Mucosa of stomach (tissue), 1 donor: ENCODE data around the gene S100A4.
"Not testable (repeated sequence)": the region's sequence is repeated elsewhere in the genome, so short reads cannot be mapped to it uniquely, and the experiment has no call there.

Experiments
- H3K27me3 ChIP-seq: one replicate; pipeline ENCODE4 v1.7.0; 2013; ENCODE audit warnings: mild to moderate bottlenecking, low read length; ENCODE audit not compliant: control insufficient read depth, insufficient read depth
- H3K36me3 ChIP-seq: one replicate; pipeline ENCODE4 v1.7.0; 2013; ENCODE audit warnings: low read length; ENCODE audit not compliant: control insufficient read depth, insufficient read depth
- H3K4me1 ChIP-seq: one replicate; pipeline ENCODE4 v1.7.0; 2013; ENCODE audit warnings: mild to moderate bottlenecking, low read length; ENCODE audit not compliant: control insufficient read depth, insufficient read depth
- H3K4me3 ChIP-seq: one replicate; pipeline ENCODE4 v1.7.0; 2013; ENCODE audit warnings: low read length
- H3K9ac ChIP-seq: one replicate; pipeline ENCODE4 v1.7.0; 2013; ENCODE audit warnings: mild to moderate bottlenecking, low read length, moderate library complexity
- H3K9me3 ChIP-seq: one replicate; pipeline ENCODE4 v1.7.0; 2013; ENCODE audit warnings: mild to moderate bottlenecking, low read length, moderate library complexity; ENCODE audit not compliant: control insufficient read depth
- donor health status: Pancreatic carcinoma.

S100A4 gene

DNA sequence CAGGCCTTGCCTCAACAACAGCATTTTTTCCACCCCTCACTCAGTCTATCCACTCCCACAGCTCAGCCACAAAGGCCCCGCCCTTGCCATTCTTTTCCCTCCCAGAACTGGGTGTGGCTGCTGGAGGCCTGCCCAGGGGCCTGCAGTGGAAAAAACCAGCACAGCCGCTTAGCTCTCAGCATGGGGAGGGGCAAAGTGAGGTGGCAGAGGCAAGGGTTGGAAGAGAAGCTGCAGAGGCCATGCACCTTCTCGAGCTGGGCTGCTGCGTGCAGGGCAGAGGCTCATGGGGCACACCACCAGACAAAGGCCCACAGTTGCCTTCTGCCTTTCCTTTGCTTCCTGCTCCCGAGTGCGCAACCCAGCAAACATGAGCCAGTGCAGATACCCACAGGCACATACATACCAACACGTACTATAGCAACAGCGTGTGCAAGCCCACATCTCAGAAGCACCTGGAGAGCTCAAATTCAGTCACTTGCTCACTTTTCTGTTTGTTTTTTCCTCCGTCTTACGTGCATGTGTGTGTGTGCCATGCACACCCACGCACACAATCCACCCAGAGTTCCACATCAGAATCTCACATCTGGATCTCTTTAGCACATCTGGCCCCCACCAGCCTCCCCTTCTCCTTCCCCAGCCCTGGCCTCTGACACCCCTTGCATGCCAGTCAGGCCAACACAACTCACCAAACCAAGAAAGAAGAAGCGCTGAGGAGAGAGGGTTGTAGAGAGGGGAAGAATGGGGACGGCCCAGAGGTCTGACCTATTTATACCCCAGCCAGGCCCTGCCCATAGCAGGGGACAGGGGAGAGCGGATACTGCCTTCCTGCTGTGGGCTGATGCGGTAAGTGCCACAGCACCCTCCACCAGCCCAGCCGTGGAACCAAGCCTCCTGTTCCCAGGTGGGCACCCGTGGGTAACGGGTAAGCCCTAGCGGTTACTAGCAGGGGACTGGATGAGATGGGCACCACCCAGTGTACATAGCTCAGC is at the start of gene S100A4:
S100A4 (minus strand) TSS at position 740 of the 989 bp plus-strand sequence. CDS start 1,012 bp downstream, outside the sequence.
- H3K9me3 ChIP-seq: no peaks in the 10 kb centered on the region
- peak within 1 kb of the TSS; percentile 25 for H3K4me3 ChIP-seq
- peaks cover 93% of the 10 kb centered on the region for H3K4me1 ChIP-seq
- no peaks in the 10 kb centered on the region for H3K36me3 ChIP-seq
- no peaks in the 10 kb centered on the region for H3K27me3 ChIP-seq
- peak within 1 kb of the TSS; percentile 60 for H3K9ac ChIP-seq

DNA sequence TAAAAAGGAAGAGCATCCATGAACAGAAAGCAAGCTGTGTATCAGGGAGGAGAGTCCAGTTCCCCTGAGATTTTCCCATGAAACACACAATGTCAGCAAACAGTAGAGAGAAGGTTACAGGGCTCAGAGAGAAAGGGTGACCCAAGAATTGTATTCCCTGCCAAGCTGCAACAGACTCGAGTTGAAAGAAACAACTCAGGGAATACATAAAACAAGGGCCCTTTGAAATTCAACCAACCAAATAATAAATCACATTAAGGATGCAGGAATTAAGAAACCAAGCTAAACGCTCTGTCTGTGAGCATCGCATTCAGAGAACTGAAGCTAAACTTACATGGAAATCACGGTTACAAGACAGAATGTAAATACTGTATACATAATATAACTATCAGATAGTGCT is 47.1 kb upstream of the S100A4 start:
- H3K4me1 ChIP-seq: no peaks in the 10 kb centered on the region
- H3K4me3 ChIP-seq: no peak overlapping the region
- no peaks in the 10 kb centered on the region for H3K9me3 ChIP-seq
- H3K27me3 ChIP-seq: no peaks in the 10 kb centered on the region
- H3K9ac ChIP-seq: no peak overlapping the region
- H3K36me3 ChIP-seq: no peaks in the 10 kb centered on the region

DNA sequence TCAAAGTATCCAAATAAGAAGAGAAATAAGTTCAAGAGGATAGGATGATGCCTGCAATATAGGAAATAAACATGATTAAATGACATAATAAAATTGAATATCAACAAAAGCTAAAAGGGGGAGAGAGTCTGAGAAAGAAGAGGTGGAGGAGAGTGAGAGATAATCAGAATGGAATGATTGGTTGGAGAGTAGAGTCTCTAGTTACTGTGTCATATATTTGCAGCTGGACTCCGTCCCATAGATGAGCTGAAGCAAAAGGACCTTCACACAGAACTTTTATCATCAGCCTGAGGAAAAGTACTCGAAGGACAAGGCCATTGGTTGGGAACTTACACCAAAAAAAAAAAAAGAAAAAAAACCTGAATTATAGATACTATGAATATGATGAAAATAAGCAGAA is 42.9 kb upstream of the S100A4 start:
- no peaks in the 10 kb centered on the region for H3K27me3 ChIP-seq
- no peak overlapping the region for H3K9ac ChIP-seq
- no peaks in the 10 kb centered on the region for H3K36me3 ChIP-seq
- H3K9me3 ChIP-seq: no peaks in the 10 kb centered on the region
- no peak overlapping the region for H3K4me3 ChIP-seq
- no peaks in the 10 kb centered on the region for H3K4me1 ChIP-seq

GRCh38 chr1:153588033-153588432 is 42.4 kb upstream of the S100A4 start:
- not testable (repeated sequence) for H3K36me3 ChIP-seq, H3K9ac ChIP-seq, H3K4me1 ChIP-seq, H3K9me3 ChIP-seq, H3K4me3 ChIP-seq, H3K27me3 ChIP-seq

DNA sequence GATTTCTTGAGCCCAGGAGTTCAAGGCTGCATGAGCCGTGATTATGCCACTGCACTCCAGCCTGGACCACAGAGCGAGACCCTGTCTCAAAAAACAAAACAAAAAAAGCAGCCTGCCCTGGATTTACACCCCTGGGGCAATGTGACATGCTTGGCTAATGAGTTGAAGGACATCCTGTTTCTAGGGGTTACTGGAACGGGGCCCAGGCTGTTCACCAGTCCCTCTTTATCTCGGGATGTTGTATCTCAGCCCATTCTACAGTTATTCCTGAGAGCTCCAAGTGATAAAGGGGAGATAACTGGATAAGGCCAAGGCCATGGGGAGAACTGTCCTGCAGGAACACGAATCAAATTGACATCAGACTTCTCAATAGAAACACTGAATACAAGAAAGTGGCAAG is 41.7 kb upstream of the S100A4 start:
- no peaks in the 10 kb centered on the region for H3K4me1 ChIP-seq
- H3K9me3 ChIP-seq: no peaks in the 10 kb centered on the region
- H3K27me3 ChIP-seq: no peaks in the 10 kb centered on the region
- H3K4me3 ChIP-seq: no peak overlapping the region
- no peak overlapping the region for H3K9ac ChIP-seq
- H3K36me3 ChIP-seq: no peaks in the 10 kb centered on the region

DNA sequence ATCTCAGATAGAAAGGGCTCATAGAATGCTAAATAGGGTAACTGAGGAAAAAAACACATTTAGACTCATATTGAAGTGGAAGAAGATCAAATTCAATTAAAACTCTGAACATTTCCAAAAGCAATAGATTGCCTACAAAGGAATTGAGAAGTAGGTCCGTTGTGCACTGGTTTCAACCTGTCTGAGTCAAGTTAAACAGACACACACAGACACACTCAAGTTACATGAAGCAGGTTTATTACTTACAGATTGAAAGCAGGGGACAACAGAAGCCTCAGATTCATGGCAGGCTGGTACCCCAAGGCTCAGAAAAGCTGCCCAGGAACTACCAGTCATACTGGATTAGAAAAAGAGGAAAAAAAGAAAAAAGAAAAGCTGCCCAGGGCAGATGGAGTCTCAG is 40.7 kb upstream of the S100A4 start:
- Histone ChIP-seq H3K4me1 (no peaks in the 10 kb centered on the region), H3K27me3 (no peaks in the 10 kb centered on the region), H3K36me3 (no peaks in the 10 kb centered on the region), H3K9me3 (no peaks in the 10 kb centered on the region), H3K4me3 (no peak overlapping the region), H3K9ac (no peak overlapping the region)

GRCh38 chr1:153585006-153585405 is 39.4 kb upstream of the S100A4 start:
- H3K9ac ChIP-seq: no peak overlapping the region
- no peaks in the 10 kb centered on the region for H3K9me3 ChIP-seq
- no peaks in the 10 kb centered on the region for H3K4me1 ChIP-seq
- H3K36me3 ChIP-seq: no peaks in the 10 kb centered on the region
- no peaks in the 10 kb centered on the region for H3K27me3 ChIP-seq
- no peak overlapping the region for H3K4me3 ChIP-seq

- H3K9me3 ChIP-seq: no peaks in the 10 kb centered on the region
- H3K27me3 ChIP-seq: no peaks in the 10 kb centered on the region
- H3K4me1 ChIP-seq: no peaks in the 10 kb centered on the region
- no peak overlapping the region for H3K4me3 ChIP-seq
- no peaks in the 10 kb centered on the region for H3K36me3 ChIP-seq
- no peak overlapping the region for H3K9ac ChIP-seq
These were observed 38.4 kb upstream of the S100A4 start for GRCh38 chr1:153583976-153584375.

DNA sequence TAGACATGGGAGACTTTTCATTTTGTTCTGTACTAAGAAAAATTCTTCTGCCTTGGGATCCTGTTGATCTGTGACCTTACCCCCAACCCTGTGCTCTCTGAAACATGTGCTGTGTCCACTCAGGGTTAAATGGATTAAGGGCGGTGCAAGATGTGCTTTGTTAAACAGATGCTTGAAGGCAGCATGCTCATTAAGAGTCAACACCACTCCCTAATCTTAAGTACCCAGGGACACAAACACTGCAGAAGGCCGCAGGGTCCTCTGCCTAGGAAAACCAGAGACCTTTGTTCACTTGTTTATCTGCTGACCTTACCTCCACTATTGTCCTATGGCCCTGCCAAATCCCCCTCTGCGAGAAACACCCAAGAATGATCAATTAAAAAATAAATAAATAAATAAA is 37.9 kb upstream of the S100A4 start:
- not testable (repeated sequence) for H3K36me3 ChIP-seq, H3K9me3 ChIP-seq, H3K27me3 ChIP-seq, H3K4me3 ChIP-seq, H3K9ac ChIP-seq, H3K4me1 ChIP-seq

DNA sequence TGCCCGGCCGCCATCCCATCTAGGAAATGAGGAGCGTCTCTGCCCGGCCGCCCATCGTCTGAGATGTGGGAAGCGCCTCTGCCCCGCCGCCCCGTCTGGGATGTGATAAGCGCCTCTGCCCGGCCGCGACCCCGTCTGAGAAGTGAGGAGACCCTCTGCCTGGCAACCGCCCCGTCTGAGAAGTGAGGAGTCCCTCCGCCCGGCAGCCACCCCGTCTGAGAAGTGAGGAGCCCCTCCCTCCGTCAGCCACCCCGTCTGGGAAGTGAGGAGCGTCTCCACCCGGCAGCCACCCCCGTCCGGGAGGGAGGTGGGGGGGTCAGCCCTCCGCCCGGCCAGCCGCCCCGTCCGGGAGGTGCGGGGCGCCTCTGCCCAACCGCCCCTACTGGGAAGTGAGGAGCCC is 37.2 kb upstream of the S100A4 start:
- not testable (repeated sequence) for H3K9me3 ChIP-seq, H3K36me3 ChIP-seq, H3K9ac ChIP-seq, H3K4me1 ChIP-seq, H3K4me3 ChIP-seq, H3K27me3 ChIP-seq

GRCh38 chr1:153578936-153579335 is 33.3 kb upstream of the S100A4 start:
- no peaks in the 10 kb centered on the region for H3K36me3 ChIP-seq
- no peaks in the 10 kb centered on the region for H3K9me3 ChIP-seq
- peaks cover 5% of the 10 kb centered on the region for H3K4me1 ChIP-seq
- no peak overlapping the region for H3K9ac ChIP-seq
- no peak overlapping the region for H3K4me3 ChIP-seq
- H3K27me3 ChIP-seq: peaks cover 3% of the 10 kb centered on the region

GRCh38 chr1:153578490-153578889 is 32.9 kb upstream of the S100A4 start:
- Histone ChIP-seq H3K27me3 (peaks cover 3% of the 10 kb centered on the region), H3K9ac (no peak overlapping the region), H3K9me3 (no peaks in the 10 kb centered on the region), H3K4me3 (no peak overlapping the region), H3K4me1 (peaks cover 5% of the 10 kb centered on the region), H3K36me3 (no peaks in the 10 kb centered on the region)
